Measurements from ENCODE around the gene KMT2B.

DNA sequence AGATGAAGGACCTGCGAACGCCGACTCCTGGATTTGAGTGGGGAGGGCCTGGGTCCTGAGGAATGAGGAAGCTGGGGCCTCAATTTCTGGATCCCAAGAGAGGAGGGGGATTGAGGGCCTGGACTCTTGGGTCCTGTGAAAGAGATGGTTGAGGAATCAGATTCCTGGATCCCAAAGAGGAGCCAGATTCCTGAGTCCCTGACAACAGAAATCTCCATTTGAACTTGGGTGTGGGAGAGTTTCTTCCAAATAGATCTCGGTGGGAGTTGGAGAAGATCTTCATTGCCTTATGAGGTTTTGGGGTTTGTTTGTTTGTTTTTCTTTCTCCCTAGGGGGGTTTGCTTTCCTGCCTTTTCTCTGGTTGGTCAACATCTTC lies 28.3 kb downstream of the KMT2B start:
- TF ChIP-seq, protein P1, sequence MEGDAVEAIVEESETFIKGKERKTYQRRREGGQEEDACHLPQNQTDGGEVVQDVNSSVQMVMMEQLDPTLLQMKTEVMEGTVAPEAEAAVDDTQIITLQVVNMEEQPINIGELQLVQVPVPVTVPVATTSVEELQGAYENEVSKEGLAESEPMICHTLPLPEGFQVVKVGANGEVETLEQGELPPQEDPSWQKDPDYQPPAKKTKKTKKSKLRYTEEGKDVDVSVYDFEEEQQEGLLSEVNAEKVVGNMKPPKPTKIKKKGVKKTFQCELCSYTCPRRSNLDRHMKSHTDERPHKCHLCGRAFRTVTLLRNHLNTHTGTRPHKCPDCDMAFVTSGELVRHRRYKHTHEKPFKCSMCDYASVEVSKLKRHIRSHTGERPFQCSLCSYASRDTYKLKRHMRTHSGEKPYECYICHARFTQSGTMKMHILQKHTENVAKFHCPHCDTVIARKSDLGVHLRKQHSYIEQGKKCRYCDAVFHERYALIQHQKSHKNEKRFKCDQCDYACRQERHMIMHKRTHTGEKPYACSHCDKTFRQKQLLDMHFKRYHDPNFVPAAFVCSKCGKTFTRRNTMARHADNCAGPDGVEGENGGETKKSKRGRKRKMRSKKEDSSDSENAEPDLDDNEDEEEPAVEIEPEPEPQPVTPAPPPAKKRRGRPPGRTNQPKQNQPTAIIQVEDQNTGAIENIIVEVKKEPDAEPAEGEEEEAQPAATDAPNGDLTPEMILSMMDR (IDR thresholded peaks at IDR 0.05): no peak
- no peak for TF ChIP-seq EZH2phosphoT487 (IDR thresholded peaks at IDR 0.05)
